ENCODE measurements around the gene IQCC.
A peak's percentile ranks its signal among the peaks of the same experiment; 100 is the strongest.
"Not testable (repeated sequence)": the region's sequence is repeated elsewhere in the genome, so short reads cannot be mapped to it uniquely, and the experiment has no call there.

IQCC gene

DNA sequence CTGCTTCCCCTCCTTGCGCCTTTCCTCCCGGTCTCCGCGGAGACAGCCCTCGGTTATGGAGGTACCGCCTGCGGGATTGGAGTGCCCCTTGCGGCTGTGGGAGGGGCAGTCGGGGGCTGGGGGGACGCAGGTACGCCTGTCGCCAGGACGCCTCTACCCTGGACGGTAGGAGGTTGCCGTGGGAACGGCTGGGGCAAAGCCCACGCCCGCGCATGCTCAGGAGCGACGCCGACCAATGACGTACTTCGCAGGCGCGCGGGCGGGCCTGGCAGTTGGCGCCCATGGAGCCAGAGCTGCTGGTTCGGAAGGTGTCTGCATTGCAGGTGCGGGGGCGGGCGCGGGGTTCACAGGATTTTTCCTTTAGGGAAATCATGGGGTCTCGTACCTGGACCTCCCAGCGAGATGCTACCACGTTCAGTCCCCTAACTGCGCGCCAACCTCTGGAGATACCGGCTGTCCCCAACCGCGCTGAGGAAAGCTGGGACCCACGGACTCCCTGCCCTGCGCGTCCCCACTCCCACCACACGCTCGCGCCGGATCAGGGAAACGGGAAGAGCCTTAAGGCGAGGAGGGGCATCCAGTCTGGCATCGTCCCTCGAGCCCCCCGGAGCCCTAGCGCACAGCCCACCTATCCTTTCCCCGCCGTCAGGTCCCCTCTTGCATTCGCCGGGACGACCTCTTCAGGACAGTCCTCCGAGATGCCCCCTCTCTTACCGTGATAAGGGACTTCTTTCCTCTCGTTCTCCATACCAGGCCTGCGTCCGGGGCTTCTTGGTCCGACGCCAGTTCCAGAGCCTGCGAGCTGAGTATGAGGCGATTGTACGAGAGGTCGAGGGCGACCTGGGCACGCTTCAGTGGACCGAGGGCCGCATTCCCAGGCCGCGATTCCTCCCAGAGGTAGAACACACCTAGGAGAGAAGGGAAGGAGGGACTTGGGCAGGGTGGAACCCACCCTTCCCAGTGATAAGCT is at the start of gene IQCC:
IQCC (plus strand) TSS at position 271 of the 970 bp plus-strand sequence; CDS start at position 282, 11 bp downstream.
- DNase-seq: peak; percentile 74

DNA sequence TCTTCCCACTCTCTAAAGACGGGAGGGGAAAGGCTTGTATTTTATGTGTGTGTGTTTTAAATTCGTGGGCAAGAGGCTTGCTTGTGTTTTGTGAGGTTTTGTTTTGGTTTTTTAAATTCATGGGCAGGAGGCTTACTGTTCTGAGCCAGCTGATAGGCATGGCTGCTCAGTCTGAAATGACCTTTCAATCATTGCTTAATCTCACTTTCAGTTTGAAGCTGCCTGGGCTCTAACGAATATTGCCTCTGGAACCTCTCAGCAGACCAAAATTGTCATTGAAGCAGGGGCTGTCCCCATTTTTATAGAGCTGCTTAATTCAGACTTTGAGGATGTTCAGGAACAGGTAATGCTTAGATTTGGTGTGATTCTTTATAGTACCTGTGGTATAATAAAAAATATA is 46.3 kb upstream of the IQCC start:
- DNase-seq: no peak

DNA sequence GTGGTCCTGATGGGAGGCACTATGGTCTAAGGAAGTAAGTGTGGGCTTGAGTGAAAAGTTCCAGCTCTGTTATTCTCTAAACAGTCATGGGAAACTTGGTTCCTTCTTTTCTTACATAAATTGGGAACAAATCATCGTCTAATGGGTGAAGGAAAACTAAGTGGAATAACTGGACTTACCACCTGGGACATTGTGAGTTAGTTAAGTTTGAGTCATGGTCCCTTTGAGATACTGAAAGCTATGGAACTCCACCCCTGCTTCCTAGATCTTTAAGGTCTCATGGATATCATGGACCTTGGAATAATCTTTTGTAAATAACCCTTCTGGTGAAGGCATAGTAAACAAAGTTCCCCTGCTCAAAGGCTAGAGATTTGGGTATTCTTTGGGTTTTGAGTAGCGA is 42.1 kb upstream of the IQCC start:
- no peak for DNase-seq

DNA sequence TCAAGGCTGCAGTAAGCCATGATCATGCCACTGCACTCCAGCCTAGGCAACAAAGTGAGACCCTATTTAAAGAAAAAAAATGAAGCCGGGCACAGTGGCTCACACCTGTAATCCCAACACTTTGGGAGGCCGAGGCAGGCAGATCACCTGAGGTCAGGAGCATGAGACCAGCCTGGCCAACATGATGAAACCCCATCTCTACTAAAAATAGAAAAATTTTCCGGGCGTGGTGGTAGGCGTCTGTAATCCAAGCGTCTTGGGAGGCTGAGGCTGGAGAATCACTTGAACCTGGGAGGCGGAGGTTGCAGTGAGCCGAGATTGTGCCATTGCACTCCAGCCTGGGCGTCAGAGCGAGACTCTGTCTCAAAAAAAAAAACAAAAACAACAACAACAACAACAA is 39.8 kb upstream of the IQCC start:
- DNase-seq: not testable (repeated sequence)

DNA sequence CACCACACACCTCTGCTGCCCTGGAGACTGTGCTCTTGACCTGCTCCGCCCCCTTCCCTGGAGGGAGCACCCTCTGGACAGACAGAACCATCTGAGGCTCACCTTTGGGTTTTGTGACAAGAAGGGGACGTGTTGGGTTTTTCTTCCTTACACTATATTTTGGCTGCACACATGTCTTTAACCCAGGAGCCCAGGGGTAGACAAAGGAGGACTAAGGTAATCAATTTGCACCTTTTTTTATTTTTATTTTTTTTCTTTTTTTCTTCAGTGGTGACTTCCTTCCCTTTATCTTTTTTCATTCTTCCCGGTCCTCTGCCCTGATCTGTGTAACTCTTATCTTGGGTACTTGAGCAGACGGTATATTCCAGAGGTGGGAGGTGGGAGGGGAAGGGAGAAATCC is 34.5 kb upstream of the IQCC start:
- no peak for DNase-seq

DNA sequence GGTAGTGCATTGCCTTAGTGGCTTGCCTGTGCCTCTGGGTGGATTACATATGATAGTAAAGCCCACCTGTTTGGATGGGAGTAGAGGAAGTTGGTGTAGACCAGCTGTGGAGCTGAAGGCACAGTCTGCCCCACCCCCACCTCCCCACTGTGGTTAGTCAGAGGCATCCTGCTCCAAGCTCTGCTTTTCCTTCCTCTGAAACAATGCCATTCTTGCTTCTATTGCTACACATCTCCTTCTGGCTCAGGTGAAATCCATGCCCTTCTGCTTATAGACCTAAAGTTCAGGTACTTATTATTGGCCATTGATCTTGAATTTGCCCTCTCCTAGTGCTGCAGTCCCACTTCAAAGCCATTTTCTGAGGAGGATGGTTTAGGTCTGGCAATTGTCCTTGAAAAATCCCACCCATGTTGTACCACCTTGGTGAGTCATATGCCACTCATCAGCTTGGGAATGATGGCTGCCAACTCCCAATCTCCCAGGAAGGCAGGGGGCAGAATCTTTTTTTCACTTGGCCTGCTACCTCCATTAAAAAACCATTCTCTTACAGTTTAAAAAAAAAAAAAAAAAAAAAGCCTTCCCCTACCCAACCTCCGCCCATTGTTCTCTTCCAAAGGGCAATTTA is 32.7 kb upstream of the IQCC start:
- peak; percentile 18 for DNase-seq

DNA sequence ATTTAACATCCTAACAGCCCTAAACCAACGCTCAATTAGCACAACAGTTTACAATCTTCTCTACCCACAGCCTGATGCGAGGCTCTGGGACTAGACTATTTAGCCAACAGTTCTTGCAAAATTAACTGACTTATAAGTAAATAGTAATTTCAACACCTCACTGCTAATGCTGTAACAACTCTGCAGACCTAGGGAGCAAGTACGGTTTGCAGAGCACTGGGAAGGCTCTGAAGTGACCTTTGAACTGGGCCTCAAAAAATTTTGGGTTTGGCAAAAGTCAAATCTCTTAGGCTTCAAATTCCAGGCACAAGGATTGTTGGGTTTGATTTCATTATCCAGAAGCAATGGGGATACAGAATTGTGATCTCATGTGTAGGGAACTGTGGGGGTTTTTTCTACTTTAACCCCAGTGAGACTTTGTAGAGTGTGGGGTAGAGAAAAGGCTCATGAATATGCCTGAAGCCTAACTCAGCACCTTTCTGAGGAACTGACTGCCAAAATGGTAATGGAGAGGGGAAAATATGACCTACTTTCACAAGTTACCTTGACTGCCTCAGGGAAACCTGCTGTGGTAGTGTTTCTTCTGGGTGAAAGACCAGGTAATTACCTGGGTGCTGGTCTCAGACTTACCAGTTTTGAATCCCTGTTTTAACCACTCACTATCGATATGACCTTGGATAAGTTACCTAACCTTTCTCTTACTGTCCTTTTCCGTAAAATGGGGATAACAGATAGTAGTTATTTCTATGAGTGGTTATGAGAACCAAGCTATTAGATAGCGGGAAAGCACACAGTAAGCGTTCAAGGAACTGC is 26.9 kb upstream of the IQCC start:
- no peak for DNase-seq

DNA sequence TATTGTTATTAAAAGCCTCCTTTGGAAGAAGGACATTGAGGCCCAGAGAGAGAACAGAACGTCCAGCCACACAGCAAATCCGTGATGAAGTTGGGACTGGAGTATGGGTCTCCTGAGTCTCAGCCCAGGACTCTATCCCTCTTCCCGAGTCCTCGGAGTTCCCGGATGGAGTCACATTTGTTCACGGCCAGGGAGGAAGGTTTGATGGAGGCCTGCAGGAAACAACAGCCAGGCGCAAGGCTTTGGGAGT is 26.4 kb upstream of the IQCC start:
- no peak for DNase-seq

DNA sequence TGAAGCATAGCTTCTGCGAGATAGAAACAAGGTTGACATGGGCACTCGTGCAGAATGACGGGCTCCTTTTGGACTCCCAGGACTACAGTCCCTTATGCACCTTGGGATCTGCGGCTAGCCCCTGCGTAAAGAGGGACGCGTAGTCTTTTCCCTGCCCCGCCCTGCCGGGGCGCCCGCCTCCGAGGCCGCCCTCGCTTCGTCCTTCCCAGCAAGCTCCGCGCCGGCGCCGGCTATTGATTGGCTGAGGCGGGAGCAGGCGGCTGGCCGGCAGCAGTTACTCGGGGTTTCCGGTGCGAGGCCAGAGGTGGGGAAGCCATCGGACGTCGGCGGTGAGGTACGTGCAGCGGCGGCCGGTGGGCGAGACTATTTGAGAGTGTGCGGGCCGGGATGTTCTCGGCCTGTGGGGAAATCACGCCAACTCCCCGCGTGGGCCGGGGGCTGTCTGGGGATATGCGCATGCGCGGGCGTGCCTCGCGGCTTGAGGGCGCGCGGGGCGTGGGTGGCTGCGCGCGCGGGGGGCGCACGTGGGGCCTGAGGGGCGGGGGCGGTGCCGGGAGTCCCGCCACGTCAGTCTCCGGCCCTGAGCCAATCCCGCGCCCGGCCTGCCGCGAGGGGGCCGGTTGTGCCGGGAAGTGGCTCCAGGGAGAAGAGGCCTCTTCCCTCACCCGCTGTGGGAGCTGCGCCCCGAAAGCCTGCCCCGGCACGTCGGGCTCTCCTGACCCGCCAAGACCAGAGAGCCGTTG is 25.9 kb upstream of the IQCC start, which contains the start of gene TXLNA:
TXLNA (plus strand) TSS at position 233 of the 743 bp plus-strand sequence. CDS start 671 bp downstream, outside the sequence.
- DNase-seq: peak; percentile 80

DNA sequence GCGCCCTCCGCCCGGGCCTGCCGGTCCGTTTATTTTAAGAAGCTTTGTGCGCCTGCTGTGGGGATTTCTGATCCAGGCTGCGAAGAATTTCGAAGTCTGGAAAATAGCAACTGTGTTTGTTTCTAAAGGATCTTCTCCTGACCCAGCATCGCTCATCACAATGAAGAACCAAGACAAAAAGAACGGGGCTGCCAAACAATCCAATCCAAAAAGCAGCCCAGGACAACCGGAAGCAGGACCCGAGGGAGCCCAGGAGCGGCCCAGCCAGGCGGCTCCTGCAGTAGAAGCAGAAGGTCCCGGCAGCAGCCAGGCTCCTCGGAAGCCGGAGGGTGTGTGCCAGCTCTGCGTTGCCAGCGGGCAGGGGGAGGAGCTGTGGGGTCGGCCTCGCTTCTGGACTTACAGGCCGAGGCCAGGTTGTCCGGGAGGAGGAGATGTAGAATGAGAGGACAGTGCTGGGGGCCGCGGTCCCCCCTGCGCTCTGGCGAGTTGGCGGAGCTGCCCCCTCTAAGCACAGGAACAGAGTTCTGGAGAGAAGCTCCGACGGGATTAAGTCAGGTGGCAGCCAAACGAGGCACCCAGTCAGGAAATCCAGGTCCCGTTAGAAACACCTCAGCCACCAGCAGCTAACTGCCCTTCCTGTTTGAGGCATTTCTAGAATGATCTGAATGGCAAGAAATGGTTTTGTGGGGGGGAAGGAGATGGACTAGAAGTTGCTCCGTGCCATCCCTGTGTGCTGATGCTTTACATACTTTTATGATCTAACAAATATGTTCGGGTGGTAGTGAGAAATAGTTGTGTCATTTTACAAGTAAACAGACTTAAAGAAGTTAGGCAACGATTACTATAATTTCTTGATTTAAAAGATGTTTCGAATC is 25.0 kb upstream of the IQCC start:
- DNase-seq: peak; percentile 68

DNA sequence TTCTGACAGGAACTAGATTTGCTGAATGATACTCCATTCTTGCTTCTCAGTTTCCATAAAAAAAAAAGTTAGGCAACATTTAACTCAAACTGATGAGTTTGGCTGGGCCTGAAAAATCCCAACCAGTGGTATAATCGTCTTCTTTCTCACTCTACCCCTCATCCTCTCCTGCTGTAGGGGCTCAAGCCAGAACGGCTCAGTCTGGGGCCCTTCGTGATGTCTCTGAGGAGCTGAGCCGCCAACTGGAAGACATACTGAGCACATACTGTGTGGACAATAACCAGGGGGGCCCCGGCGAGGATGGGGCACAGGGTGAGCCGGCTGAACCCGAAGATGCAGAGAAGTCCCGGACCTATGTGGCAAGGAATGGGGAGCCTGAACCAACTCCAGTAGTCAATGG is 24.4 kb upstream of the IQCC start:
- DNase-seq: no peak

DNA sequence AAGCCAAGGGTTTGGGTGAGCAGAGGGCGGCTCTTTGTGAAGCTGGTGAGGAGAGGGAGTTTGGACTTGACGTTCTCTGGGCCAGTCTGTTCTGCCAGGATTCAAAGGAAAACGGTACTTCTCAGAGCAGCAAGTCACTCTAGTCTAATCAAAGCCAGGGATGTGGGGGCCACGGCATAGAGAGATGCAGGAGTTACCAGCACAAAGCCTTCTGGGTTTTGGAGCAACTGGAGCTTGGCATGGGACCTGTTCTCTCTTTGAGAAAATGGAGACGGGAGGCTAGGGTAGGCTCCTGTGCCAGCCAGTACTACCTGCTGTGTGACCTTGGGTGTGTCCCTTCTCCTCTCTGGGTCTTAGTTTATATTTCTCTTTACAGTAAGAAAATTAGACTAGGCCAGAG is 23.9 kb upstream of the IQCC start:
- DNase-seq: no peak

DNA sequence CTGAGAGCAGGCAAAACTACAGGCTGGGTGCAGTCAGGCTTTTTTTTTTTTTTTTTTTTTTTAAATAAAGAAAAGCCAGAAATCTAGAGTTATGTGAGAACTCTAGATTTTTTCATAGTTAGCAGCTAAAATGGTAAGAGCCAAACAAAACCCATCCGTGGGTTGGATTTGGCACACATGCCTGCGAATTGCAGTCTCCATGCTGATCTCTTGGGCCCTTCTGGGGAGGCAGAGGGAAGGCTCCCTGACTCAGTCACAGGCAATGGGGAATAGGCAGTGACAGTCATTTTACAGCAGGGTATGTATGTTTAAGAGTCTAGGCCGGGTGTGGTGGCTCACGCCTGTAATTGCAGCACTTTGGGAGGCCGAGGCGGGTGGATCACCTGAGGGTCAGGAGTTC is 23.4 kb upstream of the IQCC start:
- DNase-seq: no peak

DNA sequence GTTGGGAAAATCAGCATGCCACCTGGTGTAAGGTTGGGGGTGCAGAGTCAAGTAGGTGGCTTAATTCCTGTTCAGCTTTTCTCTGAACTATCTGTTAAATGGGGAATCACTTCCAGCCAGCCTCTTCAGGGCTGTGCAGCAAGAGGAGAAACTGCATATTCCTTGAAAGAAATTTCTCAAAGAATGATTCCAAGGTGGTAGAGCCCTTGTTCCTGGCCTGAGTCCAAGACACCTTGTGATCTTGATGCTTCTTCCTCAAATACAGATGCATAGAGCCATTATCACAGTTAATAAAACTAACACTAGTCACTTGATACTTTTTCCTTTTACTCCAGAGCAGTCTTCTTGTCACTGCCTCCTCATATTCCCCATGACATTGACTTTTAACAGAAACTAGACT is 20.8 kb upstream of the IQCC start:
- DNase-seq: no peak

DNA sequence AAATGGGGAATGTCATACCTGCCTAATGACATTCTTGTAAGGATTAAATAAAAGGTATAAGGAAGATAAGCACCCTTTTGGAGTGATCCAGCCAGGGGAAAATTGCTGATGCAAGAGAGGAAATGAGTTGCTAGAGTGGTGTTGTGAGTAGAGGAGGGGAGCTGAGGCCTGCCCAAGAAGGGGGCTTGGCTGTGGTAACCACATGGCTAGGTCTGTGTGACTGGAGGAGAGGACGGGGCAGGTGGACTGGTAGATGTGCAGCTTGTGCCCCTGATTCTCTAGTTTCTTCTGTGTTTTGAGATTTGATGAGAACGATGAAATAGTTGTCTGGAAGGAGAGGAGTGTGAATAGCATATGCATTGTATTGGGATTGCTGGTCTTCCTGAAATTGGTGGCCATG is 19.4 kb upstream of the IQCC start:
- DNase-seq: no peak

DNA sequence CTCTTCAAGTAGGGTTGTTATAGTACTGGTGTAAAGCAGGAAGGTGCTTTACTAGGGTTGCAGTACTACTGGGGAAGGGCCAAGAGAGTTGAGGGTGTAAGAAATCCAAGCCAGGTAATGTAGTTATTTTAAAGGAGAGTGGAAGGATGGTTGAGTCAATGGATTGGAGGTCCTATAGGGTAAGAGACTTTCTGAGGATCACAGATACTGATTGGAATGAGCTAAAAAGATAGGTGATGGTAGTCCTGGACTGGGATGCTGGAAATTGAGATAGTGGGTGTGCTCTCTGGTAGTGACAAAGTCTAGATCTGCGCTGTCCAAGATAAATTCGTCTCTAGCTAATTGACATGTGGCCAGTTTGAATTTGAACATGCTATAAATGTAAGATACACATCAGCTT is 19.0 kb upstream of the IQCC start:
- DNase-seq: no peak

DNA sequence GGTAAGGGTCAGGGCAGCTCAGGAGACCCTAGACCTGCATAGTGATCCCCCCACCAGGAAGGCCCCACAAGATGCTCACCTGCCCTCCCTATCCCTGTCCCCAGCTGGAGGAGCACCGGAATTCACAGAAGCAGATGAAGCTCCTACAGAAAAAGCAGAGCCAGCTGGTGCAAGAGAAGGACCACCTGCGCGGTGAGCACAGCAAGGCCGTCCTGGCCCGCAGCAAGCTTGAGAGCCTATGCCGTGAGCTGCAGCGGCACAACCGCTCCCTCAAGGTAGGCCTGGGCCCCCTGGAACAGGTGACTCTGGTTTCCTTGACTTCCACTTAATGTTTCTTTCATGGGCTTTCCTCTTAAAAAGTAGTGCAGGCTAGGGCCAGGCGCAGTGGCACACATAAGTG is 17.6 kb upstream of the IQCC start:
- no peak for DNase-seq

DNA sequence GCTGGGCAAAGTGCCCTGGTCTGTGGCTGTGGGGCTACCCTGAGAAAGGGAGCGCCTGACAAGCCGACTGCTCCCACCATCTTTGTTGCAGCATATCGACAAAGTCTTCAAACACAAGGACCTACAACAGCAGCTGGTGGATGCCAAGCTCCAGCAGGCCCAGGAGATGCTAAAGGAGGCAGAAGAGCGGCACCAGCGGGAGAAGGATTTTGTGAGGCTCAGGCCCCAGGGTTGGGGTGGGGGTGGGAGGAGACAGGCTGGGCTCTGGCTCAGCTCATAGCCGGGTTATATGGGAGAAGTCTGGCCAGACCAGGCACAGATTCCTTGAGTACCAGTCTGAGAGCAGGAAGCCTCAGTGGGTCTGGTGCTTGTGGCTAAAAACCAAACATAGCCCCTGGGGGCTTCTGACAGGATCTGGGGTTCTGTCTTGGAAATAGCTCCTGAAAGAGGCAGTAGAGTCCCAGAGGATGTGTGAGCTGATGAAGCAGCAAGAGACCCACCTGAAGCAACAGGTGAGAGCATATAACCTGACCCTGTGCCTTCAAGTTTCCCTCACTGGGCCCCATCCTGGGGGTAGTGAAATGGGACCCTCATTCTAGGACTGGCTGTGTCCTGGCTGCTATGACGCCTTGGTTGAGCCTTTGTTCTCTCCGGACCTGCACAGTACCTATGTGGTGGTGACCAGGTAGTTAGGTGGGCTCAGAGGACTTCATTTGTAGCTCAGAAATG is 13.1 kb upstream of the IQCC start:
- DNase-seq: no peak

DNA sequence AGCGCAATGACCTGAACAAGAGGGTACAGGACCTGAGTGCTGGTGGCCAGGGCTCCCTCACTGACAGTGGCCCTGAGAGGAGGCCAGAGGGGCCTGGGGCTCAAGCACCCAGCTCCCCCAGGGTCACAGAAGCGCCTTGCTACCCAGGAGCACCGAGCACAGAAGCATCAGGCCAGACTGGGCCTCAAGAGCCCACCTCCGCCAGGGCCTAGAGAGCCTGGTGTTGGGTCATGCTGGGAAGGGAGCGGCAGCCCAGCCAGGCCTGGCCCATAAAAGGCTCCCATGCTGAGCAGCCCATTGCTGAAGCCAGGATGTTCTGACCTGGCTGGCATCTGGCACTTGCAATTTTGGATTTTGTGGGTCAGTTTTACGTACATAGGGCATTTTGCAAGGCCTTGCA is 10.5 kb upstream of the IQCC start:
- no peak for DNase-seq

DNA sequence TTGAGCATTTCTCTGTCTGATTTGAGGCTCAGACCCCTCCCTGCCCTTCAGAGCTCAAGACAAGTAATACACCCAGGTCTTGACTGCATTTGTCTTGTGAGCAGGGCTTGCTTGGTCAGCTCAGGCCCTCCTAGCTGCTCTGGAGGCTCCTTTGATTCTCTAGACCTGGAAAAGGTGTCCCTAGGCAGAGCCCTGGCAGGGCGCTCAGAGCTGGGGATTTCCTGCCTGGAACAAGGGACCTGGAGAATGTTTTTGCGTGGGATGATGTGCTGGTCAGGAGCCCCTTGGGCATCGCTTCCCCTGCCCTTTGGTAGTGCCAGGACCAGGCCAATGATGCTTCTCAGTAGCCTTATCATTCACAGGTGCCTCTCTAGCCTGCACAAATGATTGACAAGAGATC is 9.9 kb upstream of the IQCC start:
- DNase-seq: no peak
